Skeletal muscle tissue (tissue), 4 donors: Measurements from ENCODE around the gene LRRTM4. TPM values are rescaled to one million over a fixed set of nuclear protein-coding genes. Genes with fewer than 3 reads are reported as not detected.
"Not testable (repeated sequence)": the region's sequence is repeated elsewhere in the genome, so short reads cannot be mapped to it uniquely, and the experiment has no call there.

Source experiments
- H3K27ac ChIP-seq: one replicate; pipeline ENCODE4 v1.7.0; 2013; ENCODE audit warnings: mild to moderate bottlenecking, low read depth, low read length, inconsistent platforms
- H3K27me3 ChIP-seq, 3 donors: one replicate each; pipeline ENCODE4 v1.7.0; 2013; ENCODE audit warnings: low read length in 3 of 3; ENCODE audit not compliant: control insufficient read depth in 3 of 3, insufficient read depth in 3 of 3
- H3K36me3 ChIP-seq, 3 donors: one replicate each; pipeline ENCODE4 v1.7.0; 2013; ENCODE audit warnings: low read length in 3 of 3; ENCODE audit not compliant: control insufficient read depth in 3 of 3, insufficient read depth in 3 of 3
- H3K4me1 ChIP-seq, 3 donors: one replicate each; pipeline ENCODE4 v1.7.0; 2013; ENCODE audit warnings: low read length in 3 of 3, mild to moderate bottlenecking in 3 of 3; ENCODE audit not compliant: control insufficient read depth in 3 of 3, insufficient read depth in 3 of 3
- H3K4me3 ChIP-seq, 3 donors: one replicate each; pipeline ENCODE4 v1.7.0; 2013; ENCODE audit warnings: low read length in 3 of 3
- H3K9ac ChIP-seq, 3 donors: one replicate each; pipeline ENCODE4 v1.7.0; 2013; ENCODE audit warnings: low read length in 3 of 3, mild to moderate bottlenecking in 3 of 3, moderate library complexity in 2 of 3, low read depth in 1 of 3
- H3K9me3 ChIP-seq, 3 donors: one replicate each; pipeline ENCODE4 v1.7.0; 2013; ENCODE audit warnings: low read length in 3 of 3; ENCODE audit not compliant: control insufficient read depth in 3 of 3
- total RNA-seq: library from RNA; depleted of rRNA; stranded (reverse); fragments of >200 nt; gene quantifications from one replicate; pipeline ENCODE4 v1.2.3, GENCODE V29; 2014
- donor health status: Osteomylitis.

The LRRTM4 gene
- total RNA-seq, 1 donor from 2014 or later, result 1.6 TPM

DNA sequence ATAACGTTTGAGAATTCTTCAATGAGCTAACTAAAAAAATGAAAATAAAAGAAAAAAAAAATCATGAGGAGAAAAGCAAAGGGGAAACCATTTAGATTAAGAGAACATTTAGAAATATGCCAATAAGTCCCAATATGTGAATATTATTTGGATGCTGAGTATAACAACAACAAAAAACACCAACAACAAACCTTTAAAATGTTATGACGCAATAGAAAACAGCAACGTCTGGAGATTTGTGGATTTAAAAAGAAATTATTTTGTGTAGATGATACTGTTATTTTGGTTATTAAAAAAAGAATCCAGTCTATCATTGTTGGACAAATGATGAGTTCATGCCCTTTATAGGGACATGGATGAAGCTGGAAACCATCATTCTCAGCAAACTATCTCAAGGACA, 417.2 kb downstream of the LRRTM4 start:
- no peak overlapping the region for H3K9ac ChIP-seq
- no peaks in the 10 kb centered on the region for H3K4me1 ChIP-seq
- no peaks in the 10 kb centered on the region for H3K27me3 ChIP-seq
- H3K36me3 ChIP-seq, result no peaks in the 10 kb centered on the region
- H3K27ac ChIP-seq, result no peak overlapping the region
- H3K4me3 ChIP-seq, result no peak overlapping the region
- no peaks in the 10 kb centered on the region for H3K9me3 ChIP-seq

DNA sequence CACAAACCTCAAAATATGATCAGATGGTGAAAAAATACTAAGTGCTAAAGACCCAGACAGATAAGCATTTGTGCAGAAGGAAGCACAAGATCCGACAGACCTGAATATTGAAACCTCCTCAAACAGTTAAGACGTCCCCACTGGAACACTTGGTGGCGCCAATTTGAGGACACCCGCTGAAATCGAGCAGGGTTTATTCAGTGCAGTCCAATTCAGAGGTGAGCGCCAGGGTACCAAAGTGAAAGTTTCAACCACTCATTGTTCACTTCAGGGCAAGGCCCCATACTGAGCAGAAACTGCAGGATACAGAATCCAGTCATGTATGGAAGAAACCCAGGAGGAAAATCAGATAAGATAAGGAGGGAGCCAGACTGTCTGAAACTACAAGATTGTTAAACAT, 417.6 kb downstream of the LRRTM4 start:
- H3K9me3 ChIP-seq, result no peaks in the 10 kb centered on the region
- H3K36me3 ChIP-seq, result no peaks in the 10 kb centered on the region
- H3K27me3 ChIP-seq, result no peaks in the 10 kb centered on the region
- H3K4me3 ChIP-seq, result no peak overlapping the region
- no peaks in the 10 kb centered on the region for H3K4me1 ChIP-seq
- H3K27ac ChIP-seq, result no peak overlapping the region
- H3K9ac ChIP-seq, result no peak overlapping the region

DNA sequence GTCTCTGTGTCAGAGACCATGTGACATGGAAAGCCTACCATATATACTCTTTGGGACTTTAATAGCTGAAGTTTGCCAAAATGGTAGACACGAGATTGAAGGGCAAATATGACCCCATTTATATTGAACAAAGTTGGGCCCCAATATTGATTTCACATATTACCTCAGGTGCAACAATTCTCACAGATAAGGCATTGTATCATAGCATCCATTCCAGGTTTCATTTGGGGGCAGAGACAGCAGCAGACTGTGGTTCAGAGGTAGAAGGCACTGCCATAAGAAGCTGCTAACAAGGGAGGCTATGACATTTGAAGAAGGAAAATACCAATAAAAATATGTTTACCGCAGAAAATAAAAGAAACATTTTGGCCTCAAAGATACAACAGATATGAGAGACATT, 419.2 kb downstream of the LRRTM4 start:
- H3K9ac ChIP-seq, result no peak overlapping the region

DNA sequence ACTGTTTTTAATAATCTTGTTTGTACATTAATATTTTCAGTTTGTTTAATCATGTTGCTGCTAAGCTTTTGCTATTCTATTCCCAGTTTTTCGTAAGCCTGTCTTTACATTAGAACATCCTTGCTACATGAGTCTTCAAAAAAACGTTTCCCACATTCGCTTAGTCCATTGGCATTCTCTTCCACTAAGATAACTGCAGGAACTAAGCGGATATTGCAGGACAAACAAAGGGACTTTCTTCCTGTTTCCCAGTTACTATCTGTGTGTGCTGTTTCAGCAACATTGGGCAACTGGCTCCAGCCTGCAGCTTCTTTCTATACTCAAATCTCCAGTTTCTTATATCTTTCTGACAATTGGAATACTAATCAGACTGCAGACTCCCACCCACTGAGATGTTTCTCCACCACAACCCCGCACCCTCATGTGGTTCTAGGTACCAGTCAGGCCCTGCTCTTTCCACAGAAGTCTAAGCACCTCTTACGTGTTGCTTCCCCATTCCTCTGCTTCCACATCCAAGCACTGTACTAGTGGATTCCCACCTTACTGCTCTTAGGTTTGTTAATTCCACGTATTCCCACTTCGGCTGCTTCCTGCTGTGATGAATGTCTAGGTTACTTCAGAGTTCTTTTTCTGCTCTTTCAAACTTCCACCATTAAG, 420.3 kb downstream of the LRRTM4 start:
- Histone ChIP-seq H3K27me3 (no peaks in the 10 kb centered on the region), H3K4me3 (no peak overlapping the region), H3K9ac (no peak overlapping the region), H3K27ac (no peak overlapping the region), H3K36me3 (no peaks in the 10 kb centered on the region), H3K4me1 (no peaks in the 10 kb centered on the region), H3K9me3 (no peaks in the 10 kb centered on the region)

More for the DNA sequence above, 419.2 kb downstream of the LRRTM4 start:
- Histone ChIP-seq H3K27me3 (no peaks in the 10 kb centered on the region), H3K4me1 (no peaks in the 10 kb centered on the region), H3K9me3 (no peaks in the 10 kb centered on the region), H3K27ac (no peak overlapping the region), H3K36me3 (no peaks in the 10 kb centered on the region), H3K4me3 (no peak overlapping the region)

DNA sequence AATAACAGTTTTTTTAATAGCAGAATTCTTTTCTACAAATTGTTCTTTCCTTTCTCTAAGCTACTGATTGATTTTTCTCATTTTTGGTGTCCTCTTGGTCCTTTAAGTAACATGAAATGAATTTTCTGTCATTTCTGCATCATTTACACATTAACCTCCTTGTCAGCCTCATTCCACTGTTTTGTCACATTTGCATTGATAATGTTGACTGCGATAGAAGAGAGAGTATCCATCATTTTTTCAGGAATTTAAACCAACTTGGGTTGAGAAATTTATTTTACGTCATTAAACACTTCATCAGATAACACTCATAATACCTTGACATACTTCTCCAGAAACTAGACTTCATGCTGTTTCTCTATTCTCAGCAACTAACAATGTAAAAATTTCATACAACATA, 422.2 kb downstream of the LRRTM4 start:
- H3K4me1 ChIP-seq, result no peaks in the 10 kb centered on the region
- H3K9me3 ChIP-seq, result no peaks in the 10 kb centered on the region
- no peaks in the 10 kb centered on the region for H3K27me3 ChIP-seq
- H3K9ac ChIP-seq, result no peak overlapping the region
- no peaks in the 10 kb centered on the region for H3K36me3 ChIP-seq
- H3K27ac ChIP-seq, result no peak overlapping the region
- no peak overlapping the region for H3K4me3 ChIP-seq

DNA sequence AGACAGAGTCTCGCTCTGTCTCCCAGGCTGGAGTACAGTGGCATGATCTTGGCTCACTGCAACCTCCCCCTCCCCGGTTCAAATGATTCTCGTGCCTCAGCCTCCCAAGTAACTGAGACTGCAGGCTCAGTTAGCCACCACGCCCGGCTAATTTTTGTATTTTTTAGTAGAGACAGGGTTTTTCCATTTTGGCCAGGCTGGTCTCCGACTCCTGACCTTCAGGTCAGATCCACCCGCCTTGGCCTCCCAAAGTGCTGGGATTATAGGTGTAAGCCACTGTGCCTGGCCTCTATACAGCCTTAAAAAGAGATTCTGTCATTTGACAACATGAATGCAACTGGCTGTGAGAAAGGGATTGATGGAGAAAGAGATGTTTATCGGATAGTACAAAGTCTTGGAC, 426.7 kb downstream of the LRRTM4 start:
- H3K9me3 ChIP-seq, H3K4me3 ChIP-seq, H3K9ac ChIP-seq, H3K27me3 ChIP-seq, H3K27ac ChIP-seq, H3K36me3 ChIP-seq, H3K4me1 ChIP-seq: not testable (repeated sequence)

DNA sequence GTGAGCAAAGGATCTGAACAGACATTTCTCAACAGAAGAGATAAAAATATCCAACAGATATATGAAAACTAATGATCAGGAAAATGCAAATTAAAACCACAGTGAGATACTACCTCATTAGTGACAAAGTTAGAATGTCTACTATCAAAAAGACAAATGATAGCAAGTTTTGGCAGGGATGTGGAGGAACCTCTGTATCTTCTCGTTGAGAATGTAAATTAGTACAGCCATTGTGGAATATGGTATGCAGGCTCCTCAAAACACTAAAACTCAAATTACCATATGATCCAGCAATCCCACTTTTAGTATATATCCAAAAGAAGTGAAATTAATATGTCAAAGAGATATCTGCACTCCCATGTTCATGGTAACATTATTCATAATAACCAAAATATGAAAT, 427.1 kb downstream of the LRRTM4 start:
- no peaks in the 10 kb centered on the region for H3K9me3 ChIP-seq
- H3K36me3 ChIP-seq, result no peaks in the 10 kb centered on the region
- H3K9ac ChIP-seq, result no peak overlapping the region
- no peak overlapping the region for H3K4me3 ChIP-seq
- H3K27me3 ChIP-seq, result no peaks in the 10 kb centered on the region
- no peak overlapping the region for H3K27ac ChIP-seq
- H3K4me1 ChIP-seq, result no peaks in the 10 kb centered on the region

DNA sequence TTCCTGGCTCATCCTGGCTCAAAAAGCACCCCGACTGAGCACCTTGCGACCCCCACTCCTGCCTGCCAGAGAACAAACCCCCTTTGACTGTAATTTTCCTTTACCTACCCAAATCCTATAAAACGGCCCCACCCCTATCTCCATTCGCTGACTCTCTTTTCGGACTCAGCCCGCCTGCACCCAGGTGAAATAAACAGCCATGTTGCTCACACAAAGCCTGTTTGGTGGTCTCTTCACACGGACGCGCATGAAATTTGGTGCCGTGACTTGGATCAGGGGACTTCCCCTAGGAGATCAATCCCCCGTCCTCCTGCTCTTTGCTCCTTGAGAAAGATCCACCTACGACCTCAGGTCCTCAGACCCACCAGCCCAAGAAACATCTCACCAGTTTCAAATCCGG, 433.8 kb downstream of the LRRTM4 start:
- not testable (repeated sequence) for H3K27ac ChIP-seq, H3K27me3 ChIP-seq, H3K4me1 ChIP-seq, H3K36me3 ChIP-seq, H3K9ac ChIP-seq, H3K4me3 ChIP-seq, H3K9me3 ChIP-seq

DNA sequence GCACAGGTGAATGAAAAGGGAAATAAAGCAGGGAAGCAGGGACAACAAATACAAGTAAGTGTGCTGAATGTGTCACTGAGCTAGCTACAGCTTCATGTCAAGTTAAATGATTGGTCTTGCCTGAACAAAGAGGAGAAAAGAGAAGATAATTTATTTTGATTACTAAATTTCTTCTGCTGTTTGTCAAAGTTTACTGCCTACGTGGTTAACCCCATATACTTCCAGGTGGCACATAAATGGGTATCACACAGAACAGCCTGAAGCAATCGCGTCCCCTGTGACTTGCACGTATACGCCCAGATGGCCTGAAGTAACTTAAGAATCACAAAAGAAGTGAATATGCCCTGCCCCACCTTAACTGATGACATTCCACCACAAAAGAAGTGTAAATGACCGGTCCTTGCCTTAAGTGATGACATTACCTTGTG, 434.2 kb downstream of the LRRTM4 start:
- H3K27me3 ChIP-seq, result no peaks in the 10 kb centered on the region
- no peaks in the 10 kb centered on the region for H3K36me3 ChIP-seq
- no peak overlapping the region for H3K4me3 ChIP-seq
- H3K9ac ChIP-seq, result no peak overlapping the region
- no peak overlapping the region for H3K27ac ChIP-seq
- no peaks in the 10 kb centered on the region for H3K9me3 ChIP-seq
- H3K4me1 ChIP-seq, result no peaks in the 10 kb centered on the region

DNA sequence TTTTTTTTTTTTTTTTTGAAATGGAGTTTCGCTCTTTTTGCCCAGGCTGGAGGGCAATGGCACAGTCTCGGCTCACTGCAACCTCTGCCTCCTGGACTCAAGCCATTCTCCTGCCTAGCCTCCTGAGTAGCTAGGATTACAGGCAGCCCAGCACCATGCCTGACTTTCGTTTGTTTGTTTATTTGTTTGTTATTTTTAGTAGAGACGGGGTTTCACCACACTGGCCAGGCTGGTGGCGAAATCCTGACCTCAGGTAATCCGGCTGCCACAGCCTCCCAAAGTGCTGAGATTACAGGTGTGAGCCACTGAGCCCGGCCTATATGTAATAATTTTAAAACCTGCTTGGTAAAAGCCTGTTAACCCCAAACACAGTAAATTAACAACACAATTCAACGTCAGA, 435.7 kb downstream of the LRRTM4 start:
- Histone ChIP-seq H3K27ac (no peak overlapping the region), H3K27me3 (no peaks in the 10 kb centered on the region), H3K4me3 (no peak overlapping the region), H3K4me1 (no peaks in the 10 kb centered on the region), H3K9ac (no peak overlapping the region), H3K9me3 (no peaks in the 10 kb centered on the region), H3K36me3 (no peaks in the 10 kb centered on the region)

DNA sequence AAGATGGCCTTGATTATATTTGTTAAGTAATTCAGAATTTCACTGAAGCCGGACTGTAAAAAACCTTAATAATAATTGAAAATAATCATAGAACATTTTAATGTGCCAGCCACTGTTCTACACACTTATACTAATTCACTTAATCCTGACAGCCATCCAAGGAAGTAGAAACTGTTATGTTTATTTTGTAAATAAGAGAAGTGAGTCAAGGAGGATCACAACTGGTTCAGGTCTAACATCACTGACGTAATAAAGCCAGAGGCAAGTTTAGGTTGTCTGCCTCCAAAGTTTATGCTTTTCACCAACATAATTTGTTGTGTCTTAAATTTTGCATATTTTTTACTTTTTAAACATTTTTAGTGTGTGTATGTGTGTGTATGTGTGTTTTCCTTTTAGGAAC, 436.1 kb downstream of the LRRTM4 start:
- Histone ChIP-seq H3K36me3 (no peaks in the 10 kb centered on the region), H3K27ac (no peak overlapping the region), H3K27me3 (no peaks in the 10 kb centered on the region), H3K9ac (no peak overlapping the region), H3K9me3 (no peaks in the 10 kb centered on the region), H3K4me1 (no peaks in the 10 kb centered on the region), H3K4me3 (no peak overlapping the region)
